ENCODE measurements around the gene SPAG16.
A peak's percentile ranks its signal among the peaks of the same experiment; 100 is the strongest.

Gene SPAG16

DNA sequence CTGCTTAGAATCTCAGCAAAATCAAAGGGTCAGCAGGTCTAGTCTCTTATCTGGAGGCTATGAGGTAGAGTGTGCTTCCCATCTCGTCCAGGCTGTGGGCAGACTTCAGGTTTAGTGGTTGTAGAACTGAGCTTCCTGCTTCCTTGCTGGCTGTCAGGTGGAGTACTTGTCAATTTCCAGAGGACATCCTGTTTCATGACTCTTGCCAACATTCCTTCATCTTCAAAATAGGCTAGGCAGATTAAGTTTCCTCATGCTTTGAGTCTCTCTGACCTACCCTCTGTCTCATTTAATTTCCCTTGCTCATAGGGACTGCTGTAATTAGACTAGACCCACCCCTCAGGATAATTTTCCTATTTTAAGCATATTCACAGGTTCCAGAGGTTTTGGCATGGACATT, 562.6 kb downstream of the SPAG16 start:
- no peaks in the 10 kb centered on the region for H3K36me3 ChIP-seq (ENCODE audit: control insufficient read depth, insufficient read depth, low read length, severe bottlenecking)
- H3K4me1 ChIP-seq (ENCODE audit: control insufficient read depth, insufficient read depth, low read length) = peaks cover 11% of the 10 kb centered on the region
- H3K9me3 ChIP-seq (ENCODE audit: control insufficient read depth, low read length) = no peaks in the 10 kb centered on the region
- no peak overlapping the region for H3K4me3 ChIP-seq (ENCODE audit: low read length)
- no peaks in the 10 kb centered on the region for H3K27me3 ChIP-seq (replicated peaks; ENCODE audit: control insufficient read depth, insufficient read depth, low read length)
- DNase-seq (ENCODE audit: low read depth) = peak; percentile 57
- H3K9ac ChIP-seq (ENCODE audit: low read length) = no peak overlapping the region

DNA sequence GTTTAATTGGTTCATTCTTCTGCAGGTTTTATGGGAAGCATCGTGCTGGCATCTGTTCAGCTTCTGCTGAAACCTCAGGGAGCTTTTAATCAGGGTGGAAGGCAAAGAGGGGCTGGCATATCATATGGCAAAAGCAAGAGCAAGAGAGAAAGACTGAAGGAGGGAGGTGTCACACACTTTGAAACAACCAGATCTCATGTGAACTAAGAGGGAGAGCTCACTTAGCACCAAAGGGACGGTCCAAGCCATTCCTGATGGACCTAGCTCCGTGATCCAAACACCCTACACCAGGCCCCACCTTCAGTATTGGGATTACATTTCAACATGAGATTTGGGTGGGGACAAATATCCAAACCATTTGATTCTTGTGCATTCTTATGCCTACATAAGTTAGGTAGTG, 563.1 kb downstream of the SPAG16 start:
- H3K9me3 ChIP-seq (ENCODE audit: control insufficient read depth, low read length) = no peaks in the 10 kb centered on the region
- no peak overlapping the region for H3K4me3 ChIP-seq (ENCODE audit: low read length)
- H3K36me3 ChIP-seq (ENCODE audit: control insufficient read depth, insufficient read depth, low read length, severe bottlenecking) = no peaks in the 10 kb centered on the region
- no peaks in the 10 kb centered on the region for H3K27me3 ChIP-seq (replicated peaks; ENCODE audit: control insufficient read depth, insufficient read depth, low read length)
- peak; percentile 6 for DNase-seq (ENCODE audit: low read depth)
- no peak overlapping the region for H3K9ac ChIP-seq (ENCODE audit: low read length)
- H3K4me1 ChIP-seq (ENCODE audit: control insufficient read depth, insufficient read depth, low read length) = peaks cover 11% of the 10 kb centered on the region

DNA sequence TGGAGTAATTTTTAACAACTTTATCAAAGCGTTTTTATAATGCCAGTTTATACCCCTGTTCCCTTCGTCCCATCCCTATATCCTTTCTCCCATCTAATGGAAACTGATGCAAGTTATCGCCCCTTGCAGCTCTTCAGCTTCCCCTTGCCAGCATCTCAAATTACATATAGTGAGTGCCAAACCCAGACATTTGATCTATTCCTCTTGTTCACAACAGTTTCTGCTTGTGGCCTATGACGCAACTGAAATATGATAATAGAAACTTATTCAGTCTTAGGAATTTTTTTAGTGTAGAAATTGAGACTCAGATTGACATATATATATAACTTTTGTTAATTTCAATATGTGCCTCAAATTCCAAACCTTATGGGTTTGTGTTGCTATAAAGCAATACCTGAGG, 564.4 kb downstream of the SPAG16 start:
- peak; percentile 86 for DNase-seq (ENCODE audit: low read depth)
- Histone ChIP-seq H3K4me1 (ENCODE audit: control insufficient read depth, insufficient read depth, low read length) (peaks cover 11% of the 10 kb centered on the region), H3K9me3 (ENCODE audit: control insufficient read depth, low read length) (no peaks in the 10 kb centered on the region), H3K36me3 (ENCODE audit: control insufficient read depth, insufficient read depth, low read length, severe bottlenecking) (no peaks in the 10 kb centered on the region), H3K4me3 (ENCODE audit: low read length) (no peak overlapping the region), H3K27me3 (replicated peaks; ENCODE audit: control insufficient read depth, insufficient read depth, low read length) (no peaks in the 10 kb centered on the region), H3K9ac (ENCODE audit: low read length) (no peak overlapping the region)

DNA sequence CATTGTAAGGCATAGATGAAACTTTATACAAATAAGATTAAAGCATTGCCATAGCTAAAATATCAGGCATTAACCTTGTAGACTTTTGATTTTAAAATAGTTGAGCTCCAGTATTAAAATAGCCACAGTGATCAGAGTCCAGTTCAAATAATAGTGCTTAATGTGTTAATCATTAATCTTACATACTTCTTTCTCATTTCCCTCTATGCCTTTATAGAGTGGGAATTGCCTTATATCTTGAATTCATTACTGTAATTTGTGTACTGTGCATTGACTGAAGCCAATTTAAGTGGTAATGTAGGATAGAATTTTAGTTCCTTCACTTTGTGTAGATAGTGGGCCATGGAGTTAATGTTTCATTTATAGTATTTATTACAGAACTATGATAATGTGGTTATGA, 577.4 kb downstream of the SPAG16 start:
- DNase-seq (ENCODE audit: low read depth) = no peak
- no peak overlapping the region for H3K4me3 ChIP-seq (ENCODE audit: low read length)
- H3K4me1 ChIP-seq (ENCODE audit: control insufficient read depth, insufficient read depth, low read length) = no peaks in the 10 kb centered on the region
- H3K27me3 ChIP-seq (replicated peaks; ENCODE audit: control insufficient read depth, insufficient read depth, low read length) = no peaks in the 10 kb centered on the region
- H3K36me3 ChIP-seq (ENCODE audit: control insufficient read depth, insufficient read depth, low read length, severe bottlenecking) = no peaks in the 10 kb centered on the region
- H3K9me3 ChIP-seq (ENCODE audit: control insufficient read depth, low read length) = peaks cover 17% of the 10 kb centered on the region
- H3K9ac ChIP-seq (ENCODE audit: low read length) = no peak overlapping the region

DNA sequence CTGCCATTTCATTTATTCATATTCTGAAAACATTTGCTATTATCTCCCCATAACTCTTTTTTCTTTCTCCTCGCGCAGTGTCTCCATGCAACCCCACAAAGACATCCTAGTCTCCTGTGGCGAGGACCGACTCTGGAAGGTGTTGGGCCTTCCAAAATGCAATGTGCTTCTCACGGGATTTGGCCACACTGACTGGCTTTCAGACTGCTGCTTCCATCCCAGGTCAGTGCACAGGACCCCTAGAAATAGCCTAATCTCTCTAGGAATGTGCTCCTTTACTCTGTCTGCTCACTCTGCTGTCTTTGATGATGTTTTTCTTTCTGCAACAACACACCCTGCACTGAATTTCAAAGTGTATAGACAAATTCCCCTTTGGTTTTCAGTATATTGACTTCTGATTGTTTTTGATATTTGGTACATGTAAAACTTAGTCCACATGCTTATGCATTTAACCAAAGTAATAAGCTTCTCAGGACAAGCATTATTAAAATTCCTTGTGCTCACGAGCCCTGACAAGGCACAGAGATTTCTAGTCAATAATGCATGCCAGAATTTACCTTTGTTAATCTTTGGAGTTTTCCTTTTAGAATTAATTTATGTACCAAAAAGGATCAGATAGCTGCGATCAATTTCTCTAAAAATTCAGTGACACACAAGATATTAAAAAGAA, 578.3 kb downstream of the SPAG16 start:
- peaks cover 17% of the 10 kb centered on the region for H3K9me3 ChIP-seq (ENCODE audit: control insufficient read depth, low read length)
- no peak overlapping the region for H3K9ac ChIP-seq (ENCODE audit: low read length)
- H3K4me1 ChIP-seq (ENCODE audit: control insufficient read depth, insufficient read depth, low read length) = no peaks in the 10 kb centered on the region
- no peak for DNase-seq (ENCODE audit: low read depth)
- H3K36me3 ChIP-seq (ENCODE audit: control insufficient read depth, insufficient read depth, low read length, severe bottlenecking) = no peaks in the 10 kb centered on the region
- no peaks in the 10 kb centered on the region for H3K27me3 ChIP-seq (replicated peaks; ENCODE audit: control insufficient read depth, insufficient read depth, low read length)
- no peak overlapping the region for H3K4me3 ChIP-seq (ENCODE audit: low read length)

DNA sequence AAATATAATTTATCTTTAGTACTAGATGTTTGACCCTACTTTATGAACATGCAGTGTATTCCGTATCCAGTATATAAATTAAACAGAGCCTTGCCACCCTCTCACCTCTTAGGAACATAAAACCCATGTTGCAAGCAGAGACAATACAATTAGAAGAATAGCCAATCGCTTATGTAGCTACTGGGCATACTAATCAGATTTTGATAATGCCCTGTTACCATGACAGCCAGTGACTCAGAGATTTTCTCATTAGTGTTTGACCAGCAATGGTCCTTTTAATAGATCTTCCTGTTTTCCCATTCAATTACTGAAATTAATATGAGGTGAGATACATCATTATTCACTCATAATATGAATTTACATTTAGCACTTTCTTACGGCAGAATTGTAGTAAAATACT, 579.3 kb downstream of the SPAG16 start:
- no peak for DNase-seq (ENCODE audit: low read depth)
- Histone ChIP-seq H3K4me3 (ENCODE audit: low read length) (no peak overlapping the region), H3K9me3 (ENCODE audit: control insufficient read depth, low read length) (peaks cover 17% of the 10 kb centered on the region), H3K27me3 (replicated peaks; ENCODE audit: control insufficient read depth, insufficient read depth, low read length) (no peaks in the 10 kb centered on the region), H3K4me1 (ENCODE audit: control insufficient read depth, insufficient read depth, low read length) (no peaks in the 10 kb centered on the region), H3K36me3 (ENCODE audit: control insufficient read depth, insufficient read depth, low read length, severe bottlenecking) (no peaks in the 10 kb centered on the region), H3K9ac (ENCODE audit: low read length) (no peak overlapping the region)

DNA sequence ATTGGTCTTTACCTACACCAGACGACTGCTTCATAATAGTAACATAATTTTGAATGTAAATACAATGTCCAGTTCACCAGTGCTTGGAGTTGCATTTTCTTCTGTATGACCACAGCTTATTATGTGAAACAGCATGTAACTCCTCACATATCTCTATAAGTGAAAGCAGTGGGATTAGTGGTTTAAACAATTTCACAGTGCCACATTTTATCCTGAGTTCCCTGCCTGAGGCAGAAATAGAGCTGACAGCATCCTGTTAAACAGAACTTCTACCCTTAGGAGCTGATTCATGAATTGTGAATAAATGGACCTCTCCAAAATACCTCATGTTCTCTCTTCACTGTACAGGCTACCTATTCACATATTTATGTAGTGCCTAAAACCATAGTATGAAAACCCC, 584.3 kb downstream of the SPAG16 start:
- H3K36me3 ChIP-seq (ENCODE audit: control insufficient read depth, insufficient read depth, low read length, severe bottlenecking) = no peaks in the 10 kb centered on the region
- H3K9me3 ChIP-seq (ENCODE audit: control insufficient read depth, low read length) = peaks cover 21% of the 10 kb centered on the region
- no peak overlapping the region for H3K4me3 ChIP-seq (ENCODE audit: low read length)
- no peak overlapping the region for H3K9ac ChIP-seq (ENCODE audit: low read length)
- no peaks in the 10 kb centered on the region for H3K4me1 ChIP-seq (ENCODE audit: control insufficient read depth, insufficient read depth, low read length)
- no peaks in the 10 kb centered on the region for H3K27me3 ChIP-seq (replicated peaks; ENCODE audit: control insufficient read depth, insufficient read depth, low read length)
- peak; percentile 74 for DNase-seq (ENCODE audit: low read depth)

DNA sequence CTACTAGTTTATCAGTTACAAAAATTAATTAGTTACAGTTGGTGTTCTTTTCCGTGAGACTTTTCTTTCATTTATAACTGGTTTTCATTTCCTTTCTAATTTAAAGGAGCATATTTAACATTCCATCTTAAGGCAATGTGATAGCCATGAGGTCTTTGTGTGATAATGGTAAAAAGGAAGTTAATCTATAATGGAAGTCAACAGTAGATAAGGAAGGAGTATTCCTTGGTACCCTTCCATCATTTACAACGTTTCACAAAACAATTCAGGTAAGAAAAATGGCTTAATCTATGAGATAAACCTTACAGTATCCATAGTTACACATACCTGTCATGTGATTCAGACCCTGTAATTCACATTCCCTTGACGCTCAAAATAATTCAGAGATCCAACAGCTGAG, 601.2 kb downstream of the SPAG16 start:
- H3K27me3 ChIP-seq (replicated peaks; ENCODE audit: control insufficient read depth, insufficient read depth, low read length) = no peaks in the 10 kb centered on the region
- no peak for DNase-seq (ENCODE audit: low read depth)
- no peak overlapping the region for H3K4me3 ChIP-seq (ENCODE audit: low read length)
- no peaks in the 10 kb centered on the region for H3K4me1 ChIP-seq (ENCODE audit: control insufficient read depth, insufficient read depth, low read length)
- no peaks in the 10 kb centered on the region for H3K36me3 ChIP-seq (ENCODE audit: control insufficient read depth, insufficient read depth, low read length, severe bottlenecking)
- H3K9ac ChIP-seq (ENCODE audit: low read length) = no peak overlapping the region
- no peaks in the 10 kb centered on the region for H3K9me3 ChIP-seq (ENCODE audit: control insufficient read depth, low read length)

DNA sequence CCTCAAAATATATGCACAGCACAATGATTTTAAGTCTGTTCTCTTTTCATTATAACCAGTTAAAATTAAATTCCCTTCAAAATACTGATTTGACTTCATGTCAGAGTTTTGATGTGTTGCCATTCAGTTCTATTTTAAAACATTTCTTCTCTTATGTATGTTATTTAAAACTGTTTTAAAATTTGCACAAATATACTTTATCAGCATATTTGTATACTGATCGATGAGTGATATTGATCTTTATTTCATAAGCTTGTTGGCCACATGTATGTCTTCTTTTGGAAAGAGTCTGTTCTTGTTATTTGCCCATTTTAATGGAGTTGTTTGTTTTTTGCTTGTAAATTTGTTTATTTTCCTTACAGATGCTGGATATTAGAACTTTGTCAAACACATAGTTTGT, 630.2 kb downstream of the SPAG16 start:
- H3K4me1 ChIP-seq (ENCODE audit: control insufficient read depth, insufficient read depth, low read length) = no peaks in the 10 kb centered on the region

DNA sequence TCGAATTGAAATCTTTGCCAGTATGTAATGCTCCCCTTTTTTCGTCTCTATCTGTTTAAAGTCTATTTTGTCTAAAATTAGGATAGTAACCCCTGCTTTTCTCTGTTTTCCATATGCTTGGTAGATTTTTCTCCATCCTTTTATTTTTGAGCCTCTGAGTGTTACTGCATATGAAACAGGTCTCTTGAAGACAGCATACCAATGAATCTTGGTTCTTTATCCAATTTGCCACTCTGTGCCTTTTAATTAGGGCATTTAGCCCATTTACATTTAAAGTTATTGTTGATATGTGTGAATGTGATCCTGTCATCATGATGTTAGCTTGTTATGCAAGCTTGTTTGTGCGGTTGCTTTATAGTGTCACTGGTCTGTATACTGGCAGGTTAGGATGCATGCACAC, 635.8 kb downstream of the SPAG16 start:
- no peaks in the 10 kb centered on the region for H3K4me1 ChIP-seq (ENCODE audit: control insufficient read depth, insufficient read depth, low read length)
- H3K36me3 ChIP-seq (ENCODE audit: control insufficient read depth, insufficient read depth, low read length, severe bottlenecking) = no peaks in the 10 kb centered on the region
- peak overlapping the region; percentile 17 for H3K4me3 ChIP-seq (ENCODE audit: low read length)
- no peaks in the 10 kb centered on the region for H3K27me3 ChIP-seq (replicated peaks; ENCODE audit: control insufficient read depth, insufficient read depth, low read length)
- H3K9me3 ChIP-seq (ENCODE audit: control insufficient read depth, low read length) = peaks cover 30% of the 10 kb centered on the region
- no peak for DNase-seq (ENCODE audit: low read depth)
- H3K9ac ChIP-seq (ENCODE audit: low read length) = no peak overlapping the region

More for the DNA sequence above, 630.2 kb downstream of the SPAG16 start:
- Histone ChIP-seq H3K36me3 (ENCODE audit: control insufficient read depth, insufficient read depth, low read length, severe bottlenecking) (no peaks in the 10 kb centered on the region), H3K27me3 (replicated peaks; ENCODE audit: control insufficient read depth, insufficient read depth, low read length) (no peaks in the 10 kb centered on the region), H3K4me3 (ENCODE audit: low read length) (no peak overlapping the region), H3K9ac (ENCODE audit: low read length) (no peak overlapping the region), H3K9me3 (ENCODE audit: control insufficient read depth, low read length) (peaks cover 3% of the 10 kb centered on the region)
- DNase-seq (ENCODE audit: low read depth) = no peak

DNA sequence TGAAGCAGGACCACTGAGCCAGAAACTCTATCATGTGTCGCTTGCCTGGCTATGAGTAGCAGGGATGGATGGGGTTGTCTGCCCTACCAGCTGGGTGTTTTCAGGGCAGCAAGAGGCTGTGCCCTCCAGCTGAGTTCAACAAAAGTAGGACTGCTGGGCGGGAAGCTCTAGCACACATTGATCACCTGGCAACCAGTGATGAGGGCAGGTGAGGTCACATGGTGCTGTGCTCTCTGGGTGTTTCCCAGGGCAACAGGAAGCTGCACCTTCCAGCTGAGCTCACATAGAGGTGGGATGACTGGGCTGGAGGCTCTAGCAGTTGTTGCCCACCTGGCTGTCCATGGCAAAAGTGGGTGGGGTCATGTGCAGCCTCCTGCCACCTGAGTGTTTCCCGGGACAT, 639.3 kb downstream of the SPAG16 start:
- Histone ChIP-seq H3K27me3 (replicated peaks; ENCODE audit: control insufficient read depth, insufficient read depth, low read length) (no peaks in the 10 kb centered on the region), H3K9me3 (ENCODE audit: control insufficient read depth, low read length) (peaks cover 30% of the 10 kb centered on the region), H3K36me3 (ENCODE audit: control insufficient read depth, insufficient read depth, low read length, severe bottlenecking) (no peaks in the 10 kb centered on the region), H3K4me1 (ENCODE audit: control insufficient read depth, insufficient read depth, low read length) (no peaks in the 10 kb centered on the region), H3K4me3 (ENCODE audit: low read length) (no peak overlapping the region), H3K9ac (ENCODE audit: low read length) (no peak overlapping the region)
- DNase-seq (ENCODE audit: low read depth) = no peak

DNA sequence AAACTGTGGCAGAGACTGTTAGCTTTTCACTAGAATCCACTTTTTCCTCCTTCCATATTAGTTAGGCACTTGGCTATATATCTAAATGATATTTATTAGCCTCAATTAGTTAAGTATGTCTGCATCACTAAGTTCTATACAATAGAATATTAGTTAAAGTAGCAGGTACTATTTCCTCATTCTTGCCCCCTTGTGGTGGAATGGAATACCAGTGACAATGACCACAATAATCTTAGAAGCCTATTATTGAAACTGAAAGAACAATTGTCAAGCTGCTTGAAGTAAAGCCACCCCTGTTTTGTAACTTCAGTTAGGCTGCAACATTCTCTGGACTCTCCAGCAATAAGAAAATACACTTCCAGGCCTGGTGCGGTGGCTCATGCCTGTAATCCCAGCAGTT, 650.3 kb downstream of the SPAG16 start:
- H3K27me3 ChIP-seq (replicated peaks; ENCODE audit: control insufficient read depth, insufficient read depth, low read length) = no peaks in the 10 kb centered on the region
- no peak overlapping the region for H3K9ac ChIP-seq (ENCODE audit: low read length)
- H3K9me3 ChIP-seq (ENCODE audit: control insufficient read depth, low read length) = no peaks in the 10 kb centered on the region
- no peaks in the 10 kb centered on the region for H3K4me1 ChIP-seq (ENCODE audit: control insufficient read depth, insufficient read depth, low read length)
- no peak overlapping the region for H3K4me3 ChIP-seq (ENCODE audit: low read length)
- peak; percentile 15 for DNase-seq (ENCODE audit: low read depth)
- no peaks in the 10 kb centered on the region for H3K36me3 ChIP-seq (ENCODE audit: control insufficient read depth, insufficient read depth, low read length, severe bottlenecking)

All from adipocyte (in vitro differentiated cells).